ENCODE measurements around the gene UTP18.
"Not testable (repeated sequence)": the region's sequence is repeated elsewhere in the genome, so short reads cannot be mapped to it uniquely, and the experiment has no call there.

GRCh38 chr17:51264466-51264865 is 4.1 kb downstream of the UTP18 start:
- TF ChIP-seq CTCF, POLR2A (IDR thresholded peaks at IDR 0.05): not testable (repeated sequence)
